Endothelial cell of umbilical vein (primary cell): ENCODE data around the gene LAMB1. TPM values are rescaled to one million over a fixed set of nuclear protein-coding genes. Genes with fewer than 3 reads are reported as not detected.

ENCODE experiments used
- BruUV-seq: library from RNA; stranded (reverse); fragments of 400-500 nt; replicated peaks from 2 replicates; lab custom pipeline; 2021; lab: Mats Ljungman, UMichigan
- CTCF ChIA-PET: fragments of 300-600, 350-600 bp; sonication (Branson Sonifier 250); formaldehyde crosslinking; loops from one replicate; lab custom pipeline; 2021; ENCODE audit warnings: antibody characterized with exemption, inconsistent platforms; lab: Charles Lee
- POLR2A ChIA-PET: fragments of 300-600, 350-600 bp; sonication (Branson Sonifier 250); formaldehyde crosslinking; loops from one replicate; lab custom pipeline; 2021; ENCODE audit warnings: antibody characterized with exemption, inconsistent platforms; lab: Charles Lee
- DNase-seq: peaks from one replicate; pipeline ENCODE4 v3.0.0-alpha.2; 2011; ENCODE audit warnings: low read depth, low spot score
- FAIRE-seq: peaks from 2 replicates; lab custom pipeline; 2011; peaks lifted over from hg19 to GRCh38; lab: Jason Lieb, UNC
- H2AFZ ChIP-seq: 2 replicates; pipeline ENCODE4 v1.6.0; 2012; ENCODE audit warnings: low read depth, low read length, control low read depth, inconsistent platforms
- H3K27ac ChIP-seq: 2 replicates; pipeline ENCODE4 v1.5.1; 2011; ENCODE audit warnings: low read depth, mild to moderate bottlenecking, control low read depth, low read length, moderate library complexity; ENCODE audit not compliant: insufficient read depth
- H3K27me3 ChIP-seq, 2 experiments: 2 replicates each; pipeline versions ENCODE4 v1.6.0 to v1.6.1; 2011; ENCODE audit warnings: low read length in 2 of 2, mixed read lengths in 1 of 2; ENCODE audit not compliant: control insufficient read depth in 2 of 2, insufficient read depth in 2 of 2
- H3K36me3 ChIP-seq, 2 experiments: 2 replicates in 1 of 2; 3 replicates in 1 of 2; pipeline ENCODE4 v1.5.1; 2011; ENCODE audit warnings: low read length in 2 of 2, mild to moderate bottlenecking in 1 of 2, moderate library complexity in 1 of 2; ENCODE audit not compliant: control insufficient read depth in 2 of 2, insufficient read depth in 2 of 2; ENCODE audit errors: extremely low read depth in 1 of 2
- H3K4me1 ChIP-seq: 3 replicates; pipeline ENCODE4 v1.5.1; 2011; ENCODE audit warnings: mild to moderate bottlenecking, low read length; ENCODE audit not compliant: control insufficient read depth, insufficient read depth; ENCODE audit errors: extremely low read depth
- H3K4me2 ChIP-seq: 2 replicates; pipeline ENCODE4 v1.6.1; 2011; ENCODE audit warnings: low read length, control low read depth, mixed read lengths; ENCODE audit not compliant: insufficient read depth
- H3K4me3 ChIP-seq, 3 experiments: fragments of 200-600 bp in 1 of 3; sonication (generic), shearing (Covaris generic) in 1 of 3; replicated peaks in 1 of 3; 2 replicates each; pipeline ENCODE4 v1.5.1; 2011 to 2016; ENCODE audit warnings: control low read depth in 3 of 3, low read length in 3 of 3, mild to moderate bottlenecking in 2 of 3, inconsistent platforms in 1 of 3, low read depth in 1 of 3, moderate library complexity in 1 of 3; ENCODE audit not compliant: insufficient read depth in 1 of 3
- H3K79me2 ChIP-seq: 2 replicates; pipeline ENCODE4 v1.6.0; 2012; ENCODE audit warnings: low read length, inconsistent platforms; ENCODE audit not compliant: control insufficient read depth, insufficient read depth
- H3K9ac ChIP-seq: replicated peaks from 2 replicates; pipeline ENCODE3; 2011; ENCODE audit warnings: low read length, control low read depth; ENCODE audit not compliant: insufficient read depth; ENCODE audit errors: extremely low read depth
- H3K9me1 ChIP-seq: replicated peaks from 3 replicates; pipeline ENCODE4 v1.6.0; 2011; ENCODE audit warnings: mild to moderate bottlenecking, low read length; ENCODE audit not compliant: control insufficient read depth, insufficient read depth; ENCODE audit errors: extremely low read depth
- H3K9me3 ChIP-seq: replicated peaks from 2 replicates; pipeline ENCODE4 v1.5.1; 2012; ENCODE audit warnings: low read length, inconsistent platforms; ENCODE audit not compliant: control insufficient read depth, insufficient read depth
- H4K20me1 ChIP-seq: replicated peaks from 2 replicates; pipeline ENCODE3; 2011; ENCODE audit warnings: mild to moderate bottlenecking, low read length; ENCODE audit not compliant: control insufficient read depth, insufficient read depth; ENCODE audit errors: extremely low read depth
- CTCF ChIP-seq, 2 donors: IDR thresholded peaks; 1 replicate in 1 of 2; 2 replicates in 1 of 2; pipeline ENCODE4 v1.5.1; 2011; ENCODE audit warnings: low read length in 2 of 2, mild to moderate bottlenecking in 2 of 2, moderate library complexity in 2 of 2, control low read depth in 1 of 2, inconsistent platforms in 1 of 2, low read depth in 1 of 2; ENCODE audit not compliant: insufficient read depth in 1 of 2; ENCODE audit errors: extremely low read depth in 1 of 2
- EZH2 ChIP-seq: IDR thresholded peaks from 2 replicates; pipeline ENCODE4 v1.6.1; 2012; ENCODE audit warnings: borderline replicate concordance, low read depth, mild to moderate bottlenecking, moderate library complexity, low read length, inconsistent platforms; ENCODE audit not compliant: severe bottlenecking
- FOS ChIP-seq: IDR thresholded peaks from 2 replicates; pipeline ENCODE4 v1.6.1; 2011; ENCODE audit warnings: mild to moderate bottlenecking, low read length, moderate library complexity, borderline replicate concordance; ENCODE audit not compliant: insufficient read depth
- GATA2 ChIP-seq: IDR thresholded peaks from 2 replicates; pipeline ENCODE4 v1.7.0; 2011; ENCODE audit warnings: low read depth, mild to moderate bottlenecking, moderate library complexity, mixed read lengths, low read length; ENCODE audit not compliant: insufficient read length, insufficient read depth
- JUN ChIP-seq: IDR thresholded peaks from 2 replicates; pipeline ENCODE4 v1.6.1; 2011; ENCODE audit warnings: borderline replicate concordance, low read depth; ENCODE audit not compliant: insufficient read length, insufficient read depth
- MAX ChIP-seq: IDR thresholded peaks from 2 replicates; pipeline ENCODE4 v1.6.1; 2011; ENCODE audit not compliant: insufficient read depth, insufficient read length
- MYC ChIP-seq: IDR thresholded peaks from one replicate; pipeline ENCODE4 v1.6.1; 2011; ENCODE audit warnings: mild to moderate bottlenecking, low read depth, low read length
- POLR2A ChIP-seq: IDR thresholded peaks from 2 replicates; pipeline ENCODE4 v1.6.1; 2012; ENCODE audit warnings: low read depth, mild to moderate bottlenecking, control low read depth, low read length
- POLR2AphosphoS5 ChIP-seq: IDR thresholded peaks from 2 replicates; pipeline ENCODE4 v1.6.1; 2012; ENCODE audit warnings: low read depth, mild to moderate bottlenecking, control low read depth, low read length, moderate library complexity; ENCODE audit not compliant: insufficient read depth
- dilution Hi-C: fragments of 300-500 bp; cut with MboI; formaldehyde crosslinking; loops from one replicate; pipeline ENCODE4 v1.15.0; 2019; ENCODE audit warnings: low sequenced_read_pairs; ENCODE audit not compliant: extremely low pct_ligation_motif_present
- intact Hi-C: fragments of 100-400 bp; cut with micrococcal nuclease; formaldehyde crosslinking; loops from one replicate; pipeline ENCODE4 v1.10.0; 2022
- polyA plus RNA-seq, 4 experiments: library from polyadenylated mRNA; depleted of rRNA in 3 of 4; stranded (reverse) in 3 of 4; unstranded in 1 of 4; fragments of >200 nt; gene quantifications; 2 replicates each; pipeline versions ENCODE4 v1.2.1 to v1.2.3, GENCODE V29; 2011 to 2012; ENCODE audit warnings: missing spikeins in 1 of 4
- total RNA-seq: library from RNA; stranded (reverse); gene quantifications from 2 replicates; pipeline ENCODE4 v1.2.3, GENCODE V29; 2021

Gene LAMB1
- total and polyA plus RNA-seq, 2 donors (not counting 3 experiments of a cell fraction or from before 2014, with no cell fraction given): 588 to 703 TPM

GRCh38 chr7:108008827-108009226 lies 5.9 kb upstream of the LAMB1 start:
- dilution Hi-C loops: no loop called here
- Histone ChIP-seq H3K9ac (no peak overlapping the region), H2AFZ (no peak overlapping the region), H3K4me2 (no peak overlapping the region), H3K27me3 (no peaks in the 10 kb centered on the region), H3K9me3 (no peaks in the 10 kb centered on the region), H4K20me1 (no peaks in the 10 kb centered on the region), H3K4me3 (no peak overlapping the region), H3K4me1 (peaks cover 21% of the 10 kb centered on the region), H3K27ac (no peak overlapping the region), H3K36me3 (no peaks in the 10 kb centered on the region), H3K9me1 (no peaks in the 10 kb centered on the region), H3K79me2 (no peaks in the 10 kb centered on the region)
- BruUV-seq: no TSS peak
- ChIA-PET POLR2A (no interaction called here), CTCF (no interaction called here)
- intact Hi-C loops: no loop called here
- TF ChIP-seq JUN: no peak
- no peak for TF ChIP-seq MYC
- TF ChIP-seq GATA2: no peak
- no peak for TF ChIP-seq EZH2
- no peak for TF ChIP-seq CTCF (IDR thresholded peaks at IDR 0.05; ENCODE audit: extremely low read depth in 1 of 2, insufficient read depth in 1 of 2, low read depth in 1 of 2, low read length in 2 of 2)
- TF ChIP-seq POLR2A: no peak
- no peak for TF ChIP-seq FOS
- no peak for TF ChIP-seq POLR2AphosphoS5
- TF ChIP-seq MAX: no peak
- no peak for DNase-seq
- no peak for FAIRE-seq
